ENCODE measurements around the gene FLT3LG.

DNA sequence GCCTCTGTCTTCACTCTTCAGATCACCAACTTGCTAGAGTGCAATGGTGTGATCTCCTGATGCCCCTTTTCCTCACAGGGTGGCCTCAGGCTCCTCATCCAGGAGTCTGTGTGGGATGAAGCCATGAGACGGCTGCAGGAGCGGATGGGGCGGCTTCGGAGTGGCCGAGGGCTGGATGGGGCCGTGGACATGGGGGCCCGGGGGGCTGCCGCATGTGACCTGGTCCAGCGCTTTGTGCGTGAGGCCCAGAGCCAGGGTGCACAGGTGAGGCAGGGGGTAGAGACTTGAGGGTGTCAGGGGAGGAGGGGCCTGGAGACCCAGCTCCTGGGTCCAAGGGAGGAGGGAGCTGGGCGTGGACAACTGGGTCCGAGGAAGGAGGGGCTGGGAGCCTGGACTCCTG, 11.5 kb upstream of the FLT3LG start:
- TF ChIP-seq POLR2A (IDR thresholded peaks at IDR 0.05), result no peak
- TF ChIP-seq, protein P1, sequence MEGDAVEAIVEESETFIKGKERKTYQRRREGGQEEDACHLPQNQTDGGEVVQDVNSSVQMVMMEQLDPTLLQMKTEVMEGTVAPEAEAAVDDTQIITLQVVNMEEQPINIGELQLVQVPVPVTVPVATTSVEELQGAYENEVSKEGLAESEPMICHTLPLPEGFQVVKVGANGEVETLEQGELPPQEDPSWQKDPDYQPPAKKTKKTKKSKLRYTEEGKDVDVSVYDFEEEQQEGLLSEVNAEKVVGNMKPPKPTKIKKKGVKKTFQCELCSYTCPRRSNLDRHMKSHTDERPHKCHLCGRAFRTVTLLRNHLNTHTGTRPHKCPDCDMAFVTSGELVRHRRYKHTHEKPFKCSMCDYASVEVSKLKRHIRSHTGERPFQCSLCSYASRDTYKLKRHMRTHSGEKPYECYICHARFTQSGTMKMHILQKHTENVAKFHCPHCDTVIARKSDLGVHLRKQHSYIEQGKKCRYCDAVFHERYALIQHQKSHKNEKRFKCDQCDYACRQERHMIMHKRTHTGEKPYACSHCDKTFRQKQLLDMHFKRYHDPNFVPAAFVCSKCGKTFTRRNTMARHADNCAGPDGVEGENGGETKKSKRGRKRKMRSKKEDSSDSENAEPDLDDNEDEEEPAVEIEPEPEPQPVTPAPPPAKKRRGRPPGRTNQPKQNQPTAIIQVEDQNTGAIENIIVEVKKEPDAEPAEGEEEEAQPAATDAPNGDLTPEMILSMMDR (IDR thresholded peaks at IDR 0.05), result no peak

Measured in transverse colon (tissue), 3 donors.